Measurements from ENCODE around the gene THEM5.

- TF ChIP-seq, protein P1, sequence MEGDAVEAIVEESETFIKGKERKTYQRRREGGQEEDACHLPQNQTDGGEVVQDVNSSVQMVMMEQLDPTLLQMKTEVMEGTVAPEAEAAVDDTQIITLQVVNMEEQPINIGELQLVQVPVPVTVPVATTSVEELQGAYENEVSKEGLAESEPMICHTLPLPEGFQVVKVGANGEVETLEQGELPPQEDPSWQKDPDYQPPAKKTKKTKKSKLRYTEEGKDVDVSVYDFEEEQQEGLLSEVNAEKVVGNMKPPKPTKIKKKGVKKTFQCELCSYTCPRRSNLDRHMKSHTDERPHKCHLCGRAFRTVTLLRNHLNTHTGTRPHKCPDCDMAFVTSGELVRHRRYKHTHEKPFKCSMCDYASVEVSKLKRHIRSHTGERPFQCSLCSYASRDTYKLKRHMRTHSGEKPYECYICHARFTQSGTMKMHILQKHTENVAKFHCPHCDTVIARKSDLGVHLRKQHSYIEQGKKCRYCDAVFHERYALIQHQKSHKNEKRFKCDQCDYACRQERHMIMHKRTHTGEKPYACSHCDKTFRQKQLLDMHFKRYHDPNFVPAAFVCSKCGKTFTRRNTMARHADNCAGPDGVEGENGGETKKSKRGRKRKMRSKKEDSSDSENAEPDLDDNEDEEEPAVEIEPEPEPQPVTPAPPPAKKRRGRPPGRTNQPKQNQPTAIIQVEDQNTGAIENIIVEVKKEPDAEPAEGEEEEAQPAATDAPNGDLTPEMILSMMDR (conservative IDR thresholded peaks at IDR 0.05): no peak
- TF ChIP-seq EZH2 (IDR thresholded peaks at IDR 0.05; ENCODE audit: low read depth): no peak
Measured at GRCh38 chr1:151893176-151893924, 39.8 kb upstream of the THEM5 start.

All from PC-9 (cell line).